WTC11 (cell line): ENCODE results near the gene CDH16. TPM values are rescaled to one million over a fixed set of nuclear protein-coding genes. Genes with fewer than 3 reads are reported as not detected.

Experiments used
- ATAC-seq: fragments of 200-7000 bp; cut with Tn5 transposase; 2 replicates; pipeline ENCODE4 v1.10.0; 2021; ENCODE audit warnings: mild to moderate bottlenecking, moderate library complexity
- CTCF ChIA-PET: fragments of 300-600 bp; sonication (Branson Sonifier 250); formaldehyde crosslinking; loops from one replicate; lab custom pipeline; 2021; ENCODE audit warnings: antibody characterized with exemption; lab: Charles Lee
- POLR2A ChIA-PET: fragments of 350-600 bp; sonication (Branson Sonifier 250); formaldehyde crosslinking; loops from one replicate; lab custom pipeline; 2021; ENCODE audit warnings: antibody characterized with exemption; lab: Charles Lee
- DNase-seq: peaks from one replicate; pipeline ENCODE4 v3.0.0; 2021; ENCODE audit warnings: low spot score
- H3K27ac Mint-ChIP-seq: 2 replicates; pipeline ENCODE4 v1.8.0; 2021; ENCODE audit warnings: mixed read lengths
- H3K27me3 Mint-ChIP-seq: 2 replicates; pipeline ENCODE4 v1.8.0; 2021; ENCODE audit warnings: low read depth, mild to moderate bottlenecking, moderate library complexity, mixed read lengths
- H3K36me3 Mint-ChIP-seq: 2 replicates; pipeline ENCODE4 v1.8.0; 2021; ENCODE audit warnings: mixed read lengths
- H3K4me1 Mint-ChIP-seq: 2 replicates; pipeline ENCODE4 v1.8.0; 2022; ENCODE audit warnings: mixed read lengths
- H3K4me3 Mint-ChIP-seq: 2 replicates; pipeline ENCODE4 v1.8.0; 2021; ENCODE audit warnings: mild to moderate bottlenecking, moderate library complexity, mixed read lengths
- H3K9me3 Mint-ChIP-seq: 2 replicates; pipeline ENCODE4 v1.8.0; 2021; ENCODE audit warnings: mixed read lengths
- CDX4 ChIP-seq: fragments of 250-450 bp; sonication (Bioruptor Pico); IDR thresholded peaks from 2 replicates; pipeline ENCODE4 v1.9.0; 2021; ENCODE audit warnings: moderate library complexity, mild to moderate bottlenecking, inconsistent platforms, borderline replicate concordance
- ELF4 ChIP-seq: sonication (generic); formaldehyde crosslinking; IDR thresholded peaks from 2 replicates; pipeline ENCODE4 v1.8.1; 2022; ENCODE audit warnings: low read depth, mild to moderate bottlenecking, moderate library complexity, missing genetic modification reagents
- ESRRA ChIP-seq: sonication (generic); formaldehyde crosslinking; IDR thresholded peaks from 2 replicates; pipeline ENCODE4 v1.8.1; 2022; ENCODE audit warnings: mild to moderate bottlenecking, missing genetic modification reagents, borderline replicate concordance
- ETV6 ChIP-seq: sonication (generic); formaldehyde crosslinking; IDR thresholded peaks from 2 replicates; pipeline ENCODE4 v1.8.1; 2022; ENCODE audit warnings: mild to moderate bottlenecking, missing genetic modification reagents
- FOXP1 ChIP-seq: sonication (generic); formaldehyde crosslinking; IDR thresholded peaks from 2 replicates; pipeline ENCODE4 v1.8.0; 2022; ENCODE audit warnings: missing genetic modification reagents, mild to moderate bottlenecking, moderate library complexity, borderline replicate concordance
- GRHL2 ChIP-seq: fragments of 250-450 bp; sonication (Bioruptor Pico); IDR thresholded peaks from 2 replicates; pipeline ENCODE4 v1.8.0; 2022; ENCODE audit warnings: mild to moderate bottlenecking, moderate library complexity; ENCODE audit not compliant: insufficient replicate concordance, severe bottlenecking
- HMGA2 ChIP-seq: fragments of 250-450 bp; sonication (Bioruptor Pico); IDR thresholded peaks from 2 replicates; pipeline ENCODE4 v1.4.0; 2021; ENCODE audit warnings: mild to moderate bottlenecking, moderate library complexity
- JUN ChIP-seq: sonication (generic); formaldehyde crosslinking; IDR thresholded peaks from 2 replicates; pipeline ENCODE4 v1.8.0; 2023; ENCODE audit warnings: mild to moderate bottlenecking, missing genetic modification reagents
- KAT7 ChIP-seq: sonication (generic); formaldehyde crosslinking; IDR thresholded peaks from 2 replicates; pipeline ENCODE4 v1.8.1; 2023; ENCODE audit warnings: missing genetic modification reagents, mild to moderate bottlenecking, borderline replicate concordance
- MYBL2 ChIP-seq: sonication (generic); formaldehyde crosslinking; IDR thresholded peaks from 2 replicates; pipeline ENCODE4 v1.8.1; 2023; ENCODE audit warnings: mild to moderate bottlenecking, moderate library complexity, missing genetic modification reagents
- NR1H2 ChIP-seq: sonication (generic); formaldehyde crosslinking; IDR thresholded peaks from 2 replicates; pipeline ENCODE4 v1.9.0; 2021; ENCODE audit warnings: mild to moderate bottlenecking, moderate library complexity, missing genetic modification reagents
- NR2C2 ChIP-seq: sonication (generic); formaldehyde crosslinking; IDR thresholded peaks from 2 replicates; pipeline ENCODE4 v1.8.0; 2022; ENCODE audit warnings: mild to moderate bottlenecking, missing genetic modification reagents
- RORB ChIP-seq: fragments of 250-450 bp; sonication (Bioruptor Pico); IDR thresholded peaks from 2 replicates; pipeline ENCODE4 v1.9.0; 2021; ENCODE audit warnings: mild to moderate bottlenecking
- SOX15 ChIP-seq: fragments of 250-450 bp; sonication (Bioruptor Pico); IDR thresholded peaks from 2 replicates; pipeline ENCODE4 v1.9.0; 2021; ENCODE audit warnings: mild to moderate bottlenecking
- ZNF138 ChIP-seq: sonication (generic); formaldehyde crosslinking; conservative IDR thresholded peaks from 2 replicates; pipeline ENCODE4 v1.8.1; 2022; ENCODE audit warnings: mild to moderate bottlenecking, moderate library complexity, missing genetic modification reagents
- ZNF232 ChIP-seq: sonication (generic); formaldehyde crosslinking; IDR thresholded peaks from 2 replicates; pipeline ENCODE4 v1.8.0; 2022; ENCODE audit warnings: mild to moderate bottlenecking, missing genetic modification reagents
- ZNF416 ChIP-seq: fragments of 250-450 bp; sonication (Bioruptor Pico); IDR thresholded peaks from 2 replicates; pipeline ENCODE4 v1.9.0; 2021; ENCODE audit warnings: mild to moderate bottlenecking, inconsistent platforms
- ZNF425 ChIP-seq: fragments of 250-450 bp; sonication (Bioruptor Pico); conservative IDR thresholded peaks from 2 replicates; pipeline ENCODE4 v1.9.0; 2021; ENCODE audit warnings: mild to moderate bottlenecking
- ZNF671 ChIP-seq: fragments of 250-450 bp; sonication (Bioruptor Pico); IDR thresholded peaks from 2 replicates; pipeline ENCODE4 v1.8.0; 2021; ENCODE audit warnings: mild to moderate bottlenecking
- total RNA-seq: library from RNA; stranded (reverse); gene quantifications from 3 replicates; pipeline ENCODE4 v1.2.3, GENCODE V29; 2021
- TF ChIP-seq, protein P1 (sequence below): sonication (generic); formaldehyde crosslinking; conservative IDR thresholded peaks from 2 replicates; pipeline ENCODE4 v1.8.1; 2022; ENCODE audit warnings: mild to moderate bottlenecking, missing genetic modification reagents
- TF ChIP-seq, protein P2 (sequence below): fragments of 250-450 bp; sonication (Bioruptor Pico); IDR thresholded peaks from 2 replicates; pipeline ENCODE4 v1.9.0; 2021; ENCODE audit warnings: mild to moderate bottlenecking

Gene CDH16
- total RNA-seq, 1 experiment from 2014 or later: not detected

DNA sequence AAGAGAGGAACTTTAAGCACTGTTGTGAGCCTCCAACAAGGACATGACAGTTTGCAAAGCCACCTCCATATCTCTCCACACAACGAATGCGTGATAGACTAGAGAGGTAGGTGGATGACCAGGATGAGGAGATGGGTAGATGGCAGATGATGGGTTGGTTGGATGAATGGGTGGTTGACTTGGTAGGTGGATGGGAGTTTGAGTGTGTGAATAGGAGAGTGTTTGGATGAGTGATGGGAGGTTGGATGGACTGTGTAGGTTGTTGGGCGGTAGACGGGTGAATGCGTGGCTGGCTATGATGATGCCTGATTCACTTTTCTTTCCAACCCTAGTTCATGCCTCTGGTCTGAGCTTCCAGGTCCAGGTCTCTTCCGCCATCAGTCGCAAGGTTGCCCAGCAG, 4.1 kb downstream of the CDH16 start:
- no peak for ATAC-seq
- ChIA-PET CTCF (interaction anchor here (6.0 kb wide), 1 partner anchor 14 kb away, joined by 31 read pairs; no protein-coding TSS in a partner anchor), POLR2A (no interaction called here)

DNA sequence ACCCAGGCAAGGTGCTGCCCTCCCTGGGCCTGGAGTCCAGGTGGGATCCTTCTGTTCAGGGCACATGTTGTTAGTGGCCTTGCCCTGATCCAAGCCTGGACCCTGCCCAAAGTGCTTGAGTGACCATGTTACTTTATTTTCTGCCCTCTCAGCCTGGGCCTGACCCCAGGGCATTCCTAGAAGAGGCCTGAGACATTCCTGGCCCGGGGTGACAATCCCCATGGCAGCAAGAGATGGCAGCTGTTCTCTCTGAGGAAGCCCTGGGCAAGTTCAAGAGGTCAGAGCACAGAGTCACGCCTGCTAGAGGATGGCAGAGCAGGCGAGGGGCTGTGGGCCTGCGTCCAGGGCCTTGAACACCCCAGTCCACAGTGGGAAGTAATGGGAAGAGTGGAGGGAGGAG, 5.0 kb downstream of the CDH16 start:
- Mint-ChIP-seq H3K4me1 (no peaks in the 10 kb centered on the region), H3K9me3 (no peaks in the 10 kb centered on the region), H3K36me3 (no peaks in the 10 kb centered on the region), H3K27me3 (peaks cover 3% of the 10 kb centered on the region), H3K27ac (no peak overlapping the region), H3K4me3 (no peak overlapping the region)
- POLR2A ChIA-PET: no interaction called here
- ATAC-seq (no peak), DNase-seq (no peak)
- TF ChIP-seq, protein P1, sequence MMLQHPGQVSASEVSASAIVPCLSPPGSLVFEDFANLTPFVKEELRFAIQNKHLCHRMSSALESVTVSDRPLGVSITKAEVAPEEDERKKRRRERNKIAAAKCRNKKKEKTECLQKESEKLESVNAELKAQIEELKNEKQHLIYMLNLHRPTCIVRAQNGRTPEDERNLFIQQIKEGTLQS: no peak
- TF ChIP-seq ZNF138 (CRISPR knock-in tag) (no peak), KAT7 (CRISPR knock-in tag) (no peak), ZNF416 (CRISPR knock-in tag) (no peak), ZNF671 (no peak), ZNF232 (CRISPR knock-in tag) (no peak), NR1H2 (CRISPR knock-in tag) (no peak)
- TF ChIP-seq, protein P2, sequence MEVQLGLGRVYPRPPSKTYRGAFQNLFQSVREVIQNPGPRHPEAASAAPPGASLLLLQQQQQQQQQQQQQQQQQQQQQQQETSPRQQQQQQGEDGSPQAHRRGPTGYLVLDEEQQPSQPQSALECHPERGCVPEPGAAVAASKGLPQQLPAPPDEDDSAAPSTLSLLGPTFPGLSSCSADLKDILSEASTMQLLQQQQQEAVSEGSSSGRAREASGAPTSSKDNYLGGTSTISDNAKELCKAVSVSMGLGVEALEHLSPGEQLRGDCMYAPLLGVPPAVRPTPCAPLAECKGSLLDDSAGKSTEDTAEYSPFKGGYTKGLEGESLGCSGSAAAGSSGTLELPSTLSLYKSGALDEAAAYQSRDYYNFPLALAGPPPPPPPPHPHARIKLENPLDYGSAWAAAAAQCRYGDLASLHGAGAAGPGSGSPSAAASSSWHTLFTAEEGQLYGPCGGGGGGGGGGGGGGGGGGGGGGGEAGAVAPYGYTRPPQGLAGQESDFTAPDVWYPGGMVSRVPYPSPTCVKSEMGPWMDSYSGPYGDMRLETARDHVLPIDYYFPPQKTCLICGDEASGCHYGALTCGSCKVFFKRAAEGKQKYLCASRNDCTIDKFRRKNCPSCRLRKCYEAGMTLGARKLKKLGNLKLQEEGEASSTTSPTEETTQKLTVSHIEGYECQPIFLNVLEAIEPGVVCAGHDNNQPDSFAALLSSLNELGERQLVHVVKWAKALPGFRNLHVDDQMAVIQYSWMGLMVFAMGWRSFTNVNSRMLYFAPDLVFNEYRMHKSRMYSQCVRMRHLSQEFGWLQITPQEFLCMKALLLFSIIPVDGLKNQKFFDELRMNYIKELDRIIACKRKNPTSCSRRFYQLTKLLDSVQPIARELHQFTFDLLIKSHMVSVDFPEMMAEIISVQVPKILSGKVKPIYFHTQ (CRISPR knock-in tag): no peak
- CTCF ChIA-PET: interaction anchor here (0.8 to 4.8 kb wide), 8 partner anchors 11 to 104 kb away, joined by 3 to 53 read pairs (median 4); partner anchors contain the start of gene RRAD

More for the DNA sequence above, 4.1 kb downstream of the CDH16 start:
- H3K36me3 Mint-ChIP-seq: no peaks in the 10 kb centered on the region
- no peaks in the 10 kb centered on the region for H3K9me3 Mint-ChIP-seq
- no peak overlapping the region for H3K4me3 Mint-ChIP-seq
- no peaks in the 10 kb centered on the region for H3K4me1 Mint-ChIP-seq
- peaks cover 3% of the 10 kb centered on the region for H3K27me3 Mint-ChIP-seq
- TF ChIP-seq SOX15 (CRISPR knock-in tag) (no peak), RORB (CRISPR knock-in tag) (no peak), GRHL2 (CRISPR knock-in tag) (no peak), ETV6 (no peak), HMGA2 (CRISPR knock-in tag) (no peak), NR2C2 (CRISPR knock-in tag) (no peak), ZNF425 (CRISPR knock-in tag) (no peak), ESRRA (CRISPR knock-in tag) (no peak), MYBL2 (CRISPR knock-in tag) (no peak), FOXP1 (CRISPR knock-in tag) (no peak), JUN (CRISPR knock-in tag) (no peak), ELF4 (CRISPR knock-in tag) (no peak), CDX4 (CRISPR knock-in tag) (no peak)
- TF ChIP-seq, protein P2 (CRISPR knock-in tag): no peak
- DNase-seq: no peak
- no peak overlapping the region for H3K27ac Mint-ChIP-seq
